Upper lobe of left lung (tissue), 4 donors: ENCODE measurements around the gene TEDC2.

Experiments
- CTCF ChIP-seq, 6 experiments: fragments of 450-650 bp in 4 of 6; fragments of 200-600 bp in 2 of 6; sonication (generic) in 2 of 6; IDR thresholded peaks; one replicate each; pipeline ENCODE4 v1.5.1; 2016 to 2019; ENCODE audit warnings: antibody characterized with exemption in 6 of 6
- EP300 ChIP-seq, 4 donors: sonication (generic); formaldehyde crosslinking; IDR thresholded peaks; one replicate each; pipeline ENCODE4 v1.5.1; 2017; ENCODE audit warnings: antibody characterized with exemption in 4 of 4, control low read depth in 2 of 4

DNA sequence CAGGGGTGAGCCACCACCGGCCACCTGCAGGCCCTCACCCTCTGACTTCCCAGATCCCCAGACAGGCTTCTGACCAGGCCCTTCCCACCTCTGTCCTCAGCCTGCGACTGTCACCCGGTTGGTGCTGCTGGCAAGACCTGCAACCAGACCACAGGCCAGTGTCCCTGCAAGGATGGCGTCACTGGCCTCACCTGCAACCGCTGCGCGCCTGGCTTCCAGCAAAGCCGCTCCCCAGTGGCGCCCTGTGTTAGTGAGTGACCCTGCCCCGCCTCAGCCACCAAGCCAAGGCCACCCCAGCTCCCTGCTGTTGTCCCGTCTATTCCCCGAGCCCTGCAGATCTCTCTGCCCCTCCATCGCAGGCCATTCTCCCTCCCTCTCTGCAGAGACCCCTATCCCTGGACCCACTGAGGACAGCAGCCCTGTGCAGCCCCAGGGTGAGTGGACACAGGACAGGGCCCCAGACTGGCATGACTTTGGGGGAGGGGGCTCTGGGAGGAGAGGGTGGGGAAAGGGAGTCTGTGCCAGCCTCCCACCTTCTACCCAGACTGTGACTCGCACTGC lies 13.1 kb downstream of the TEDC2 start:
- TF ChIP-seq CTCF (IDR thresholded peaks at IDR 0.05) (no peak), EP300 (IDR thresholded peaks at IDR 0.05) (no peak)
